ENCODE results near the gene REEP6.

REEP6 gene

DNA sequence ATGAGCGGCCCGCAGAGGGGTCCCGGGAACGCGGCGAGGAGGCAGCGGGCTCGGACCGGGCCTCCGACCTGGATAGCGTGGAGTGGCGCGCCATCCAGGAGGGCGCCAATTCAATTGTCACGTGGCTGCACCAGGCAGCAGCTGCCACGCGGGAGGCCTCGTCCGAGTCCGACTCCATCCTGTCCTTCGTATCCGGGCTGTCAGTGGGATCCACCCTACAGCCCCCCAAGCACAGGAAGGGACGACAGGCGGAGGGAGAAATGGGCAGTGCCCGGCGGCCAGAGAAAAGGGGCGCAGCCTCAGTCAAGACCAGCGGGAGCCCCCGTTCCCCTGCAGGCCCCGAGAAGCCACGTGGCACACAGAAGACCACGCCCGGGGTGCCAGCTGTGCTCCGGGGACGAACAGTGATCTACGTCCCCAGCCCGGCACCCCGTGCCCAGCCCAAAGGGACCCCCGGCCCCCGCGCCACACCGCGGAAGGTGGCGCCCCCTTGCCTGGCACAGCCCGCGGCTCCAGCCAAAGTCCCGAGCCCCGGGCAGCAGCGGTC, 22.6 kb upstream of the REEP6 start:
- Mint-ChIP-seq H3K9me3 (no peaks in the 10 kb centered on the region), H3K27ac (no peak overlapping the region), H3K4me3 (no peak overlapping the region), H3K4me1 (peaks cover 7% of the 10 kb centered on the region), H3K27me3 (ENCODE audit: low read depth, poor library complexity) (peaks cover 90% of the 10 kb centered on the region), H3K36me3 (ENCODE audit: low read depth) (no peaks in the 10 kb centered on the region)
- TF ChIP-seq CTCF (IDR thresholded peaks at IDR 0.05) = no peak
- DNase-seq = no peak

GRCh38 chr19:1468821-1469254, 22.1 kb upstream of the REEP6 start:
- DNase-seq = peak; percentile 53
- H3K27ac Mint-ChIP-seq = no peak overlapping the region
- H3K4me3 Mint-ChIP-seq = no peak overlapping the region
- no peaks in the 10 kb centered on the region for H3K9me3 Mint-ChIP-seq
- no peaks in the 10 kb centered on the region for H3K36me3 Mint-ChIP-seq (ENCODE audit: low read depth)
- H3K4me1 Mint-ChIP-seq = peaks cover 7% of the 10 kb centered on the region
- H3K27me3 Mint-ChIP-seq (ENCODE audit: low read depth, poor library complexity) = peaks cover 88% of the 10 kb centered on the region
- no peak for TF ChIP-seq CTCF (IDR thresholded peaks at IDR 0.05)

- peak; percentile 58 for DNase-seq
- Mint-ChIP-seq H3K36me3 (ENCODE audit: low read depth) (no peaks in the 10 kb centered on the region), H3K4me1 (peaks cover 7% of the 10 kb centered on the region), H3K27me3 (ENCODE audit: low read depth, poor library complexity) (peaks cover 88% of the 10 kb centered on the region), H3K27ac (no peak overlapping the region), H3K4me3 (no peak overlapping the region), H3K9me3 (no peaks in the 10 kb centered on the region)
- no peak for TF ChIP-seq CTCF (IDR thresholded peaks at IDR 0.05)
Measured at GRCh38 chr19:1469255-1470054, 21.5 kb upstream of the REEP6 start.

GRCh38 chr19:1470055-1470304, 21.0 kb upstream of the REEP6 start:
- Mint-ChIP-seq H3K4me1 (peaks cover 7% of the 10 kb centered on the region), H3K27me3 (ENCODE audit: low read depth, poor library complexity) (peaks cover 82% of the 10 kb centered on the region), H3K36me3 (ENCODE audit: low read depth) (no peaks in the 10 kb centered on the region), H3K4me3 (peak overlapping the region; percentile 60), H3K27ac (no peak overlapping the region), H3K9me3 (no peaks in the 10 kb centered on the region)
- no peak for TF ChIP-seq CTCF (IDR thresholded peaks at IDR 0.05)
- DNase-seq = no peak

DNA sequence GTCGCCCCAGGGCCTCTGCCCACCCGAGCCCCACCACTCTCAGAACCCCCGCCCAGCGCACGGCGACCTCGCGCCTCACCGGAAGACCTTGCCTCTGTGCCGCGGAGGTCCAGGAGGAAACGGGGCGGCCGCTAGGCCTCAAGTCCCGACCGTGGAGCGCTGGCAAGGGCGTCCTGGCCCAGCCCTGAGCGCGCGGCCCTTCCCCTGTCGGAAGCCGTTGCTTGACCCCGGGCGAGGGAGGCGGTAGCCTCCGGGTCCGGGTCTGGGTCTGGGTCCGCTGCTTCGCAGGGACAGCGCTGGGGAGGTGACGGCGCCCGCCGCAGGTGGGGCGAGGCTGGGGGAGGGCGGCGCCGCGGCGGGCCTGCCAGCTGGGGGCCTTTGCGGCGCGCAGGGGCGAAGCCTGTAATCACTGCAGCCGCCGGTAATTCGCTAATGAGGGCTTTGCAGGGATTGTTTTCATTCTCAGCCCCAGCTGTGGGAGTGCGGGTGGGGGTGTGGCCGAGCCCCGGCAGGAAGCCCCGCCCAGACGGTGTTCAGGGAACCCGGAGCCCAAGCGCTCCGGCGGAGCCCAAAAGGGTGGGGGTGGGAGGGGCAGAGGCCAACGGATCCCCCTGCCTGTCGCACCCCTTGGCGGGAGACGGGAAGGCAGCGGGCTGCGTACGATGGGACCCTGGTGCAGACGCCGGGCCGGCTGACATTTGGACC, 20.5 kb upstream of the REEP6 start:
- Mint-ChIP-seq H3K36me3 (ENCODE audit: low read depth) (no peaks in the 10 kb centered on the region), H3K9me3 (no peaks in the 10 kb centered on the region), H3K27ac (no peak overlapping the region), H3K27me3 (ENCODE audit: low read depth, poor library complexity) (peaks cover 78% of the 10 kb centered on the region), H3K4me3 (peak overlapping the region; percentile 60), H3K4me1 (peaks cover 7% of the 10 kb centered on the region)
- TF ChIP-seq CTCF (IDR thresholded peaks at IDR 0.05) = no peak
- DNase-seq = peak; percentile 76
